ENCODE data around the gene SLC22A25.
"Not testable (repeated sequence)": the region's sequence is repeated elsewhere in the genome, so short reads cannot be mapped to it uniquely, and the experiment has no call there.

Gene SLC22A25

GRCh38 chr11:63235471-63236461 lies 7.6 kb downstream of the SLC22A25 start:
- not testable (repeated sequence) for DNase-seq (ENCODE audit: low spot score)

GRCh38 chr11:63229815-63230214 lies 13.6 kb downstream of the SLC22A25 start:
- no peak for DNase-seq (ENCODE audit: low spot score)

GRCh38 chr11:63227521-63228107 lies 15.8 kb downstream of the SLC22A25 start:
- DNase-seq (ENCODE audit: low spot score): no peak

- no peak for DNase-seq (ENCODE audit: low spot score)
Observed at GRCh38 chr11:63226488-63227114, 16.8 kb downstream of the SLC22A25 start.

GRCh38 chr11:63214093-63214492 lies 29.3 kb downstream of the SLC22A25 start:
- DNase-seq (ENCODE audit: low spot score): no peak

GRCh38 chr11:63212742-63213141 lies 30.7 kb downstream of the SLC22A25 start:
- DNase-seq (ENCODE audit: low spot score): no peak

GRCh38 chr11:63210111-63210510 lies 33.3 kb downstream of the SLC22A25 start:
- no peak for DNase-seq (ENCODE audit: low spot score)

Measured in putamen (tissue), 1 donor.